HG03354 (cell line): ENCODE measurements around the gene MFNG.

Experiments used
- ATAC-seq: cut with Tn5 transposase; IDR thresholded peaks from one replicate; pipeline ENCODE4 v1.9.1; 2021; ENCODE audit warnings: mild to moderate bottlenecking; ENCODE audit not compliant: unreplicated experiment, poor library complexity, severe bottlenecking

The MFNG gene

GRCh38 chr22:37515901-37516300 lies 29.7 kb upstream of the MFNG start:
- no peak for ATAC-seq

GRCh38 chr22:37514526-37515051 lies 28.4 kb upstream of the MFNG start:
- no peak for ATAC-seq

- ATAC-seq = no peak
These were observed 25.4 kb upstream of the MFNG start for GRCh38 chr22:37511395-37512104.

GRCh38 chr22:37510091-37510490 lies 23.9 kb upstream of the MFNG start:
- ATAC-seq = no peak

GRCh38 chr22:37509059-37509860 lies 23.1 kb upstream of the MFNG start:
- ATAC-seq = no peak

GRCh38 chr22:37508431-37508992 lies 22.3 kb upstream of the MFNG start:
- ATAC-seq = no peak

GRCh38 chr22:37507731-37508130 lies 21.5 kb upstream of the MFNG start:
- ATAC-seq = no peak

- ATAC-seq = no peak
These were observed 19.8 kb upstream of the MFNG start for GRCh38 chr22:37505989-37506388.

GRCh38 chr22:37505565-37505964 lies 19.4 kb upstream of the MFNG start:
- ATAC-seq = no peak

- ATAC-seq = no peak
These were observed 18.8 kb upstream of the MFNG start for GRCh38 chr22:37504964-37505363.

GRCh38 chr22:37503850-37504249 lies 17.7 kb upstream of the MFNG start:
- ATAC-seq = no peak

- ATAC-seq = no peak
These were observed 17.0 kb upstream of the MFNG start for GRCh38 chr22:37503183-37503683.

GRCh38 chr22:37502342-37503182 lies 16.4 kb upstream of the MFNG start:
- no peak for ATAC-seq

GRCh38 chr22:37501610-37502341 lies 15.6 kb upstream of the MFNG start:
- ATAC-seq = no peak

GRCh38 chr22:37500745-37501609 lies 14.8 kb upstream of the MFNG start:
- no peak for ATAC-seq

- ATAC-seq = no peak
These were observed 13.8 kb upstream of the MFNG start for GRCh38 chr22:37499789-37500540.

- ATAC-seq = no peak
These were observed 13.0 kb upstream of the MFNG start for GRCh38 chr22:37499027-37499707.
